ENCODE results near the gene WNT3. TPM values are rescaled to one million over a fixed set of nuclear protein-coding genes. Genes with fewer than 3 reads are reported as not detected.

WNT3 gene
- total RNA-seq, 1 donor from 2014 or later = 14.4 TPM

GRCh38 chr17:46756861-46757260 lies 61.6 kb downstream of the WNT3 start:
- no peak for TF ChIP-seq CTCF (IDR thresholded peaks at IDR 0.05; ENCODE audit: unreplicated experiment)
- no peak for DNase-seq (ENCODE audit: low spot score)

DNA sequence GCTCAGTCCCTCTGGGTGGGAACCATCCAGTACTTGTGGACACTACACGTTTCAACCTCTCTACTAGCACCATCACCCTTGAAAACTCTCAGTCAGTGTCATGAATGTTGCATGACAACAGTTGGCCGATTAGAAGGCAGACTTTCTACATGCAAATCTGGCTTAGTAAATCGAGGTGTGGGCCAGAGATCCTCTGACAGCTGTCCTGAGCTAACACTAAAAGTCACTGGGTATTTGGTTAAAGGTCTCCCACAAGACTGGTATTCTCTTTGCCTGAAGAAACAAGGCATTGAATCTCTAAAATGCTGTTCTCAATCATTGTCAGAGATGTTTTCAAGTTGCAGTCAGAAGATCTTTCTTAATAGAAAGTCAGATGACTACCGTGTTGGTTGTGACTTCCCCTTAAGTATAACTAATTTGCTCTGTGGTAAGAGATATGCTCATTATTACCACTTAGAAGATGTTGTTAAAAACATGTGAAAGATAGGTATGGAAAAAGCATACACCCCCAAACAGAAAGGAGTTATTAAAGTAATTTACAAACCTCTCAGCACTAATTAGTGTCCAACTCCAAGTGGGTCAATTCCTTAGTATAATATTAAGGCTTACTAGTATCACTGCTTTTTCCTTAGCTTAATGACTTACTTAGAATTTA lies 62.3 kb downstream of the WNT3 start:
- Mint-ChIP-seq H3K27me3 (ENCODE audit: unreplicated experiment) (no peaks in the 10 kb centered on the region), H3K9me3 (ENCODE audit: unreplicated experiment) (no peaks in the 10 kb centered on the region), H3K4me3 (ENCODE audit: unreplicated experiment) (no peak overlapping the region), H3K4me1 (ENCODE audit: unreplicated experiment) (peaks cover 7% of the 10 kb centered on the region), H3K27ac (ENCODE audit: unreplicated experiment) (no peak overlapping the region), H3K36me3 (ENCODE audit: low read depth, unreplicated experiment) (peaks cover 11% of the 10 kb centered on the region)
- no peak for DNase-seq (ENCODE audit: low spot score)
- no peak for TF ChIP-seq CTCF (IDR thresholded peaks at IDR 0.05; ENCODE audit: unreplicated experiment)

More at GRCh38 chr17:46756861-46757260, 61.6 kb downstream of the WNT3 start:
- Mint-ChIP-seq H3K4me1 (ENCODE audit: unreplicated experiment) (peaks cover 7% of the 10 kb centered on the region), H3K27ac (ENCODE audit: unreplicated experiment) (no peak overlapping the region), H3K4me3 (ENCODE audit: unreplicated experiment) (no peak overlapping the region), H3K9me3 (ENCODE audit: unreplicated experiment) (no peaks in the 10 kb centered on the region), H3K36me3 (ENCODE audit: low read depth, unreplicated experiment) (peaks cover 11% of the 10 kb centered on the region), H3K27me3 (ENCODE audit: unreplicated experiment) (no peaks in the 10 kb centered on the region)

DNA sequence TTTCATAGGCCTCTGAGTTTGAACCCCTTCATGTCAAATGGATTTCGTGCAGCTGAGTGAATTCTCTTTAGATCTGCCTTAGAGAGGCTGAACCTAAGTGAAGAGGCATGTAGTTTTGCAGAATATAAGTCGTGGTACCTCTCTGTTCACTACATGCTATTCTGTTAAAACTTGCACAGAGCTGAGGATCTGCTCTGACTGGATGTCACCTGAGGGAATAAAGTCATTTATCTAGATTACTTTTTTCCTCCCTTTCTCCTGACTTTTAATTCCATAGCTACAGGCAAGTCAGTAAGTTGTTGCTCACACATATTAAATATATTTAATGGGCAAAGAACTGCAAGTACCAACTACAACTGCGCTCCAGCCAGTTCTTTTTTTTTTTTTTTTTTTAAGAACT lies 64.7 kb downstream of the WNT3 start:
- no peak for DNase-seq (ENCODE audit: low spot score)
- H3K4me3 Mint-ChIP-seq (ENCODE audit: unreplicated experiment) = no peak overlapping the region
- no peak for TF ChIP-seq CTCF (IDR thresholded peaks at IDR 0.05; ENCODE audit: unreplicated experiment)
- H3K27me3 Mint-ChIP-seq (ENCODE audit: unreplicated experiment) = peaks cover 2% of the 10 kb centered on the region
- peaks cover 13% of the 10 kb centered on the region for H3K4me1 Mint-ChIP-seq (ENCODE audit: unreplicated experiment)
- no peak overlapping the region for H3K27ac Mint-ChIP-seq (ENCODE audit: unreplicated experiment)
- H3K36me3 Mint-ChIP-seq (ENCODE audit: low read depth, unreplicated experiment) = peaks cover 6% of the 10 kb centered on the region
- H3K9me3 Mint-ChIP-seq (ENCODE audit: unreplicated experiment) = no peaks in the 10 kb centered on the region

- no peak for TF ChIP-seq CTCF (IDR thresholded peaks at IDR 0.05; ENCODE audit: unreplicated experiment)
- Mint-ChIP-seq H3K27me3 (ENCODE audit: unreplicated experiment) (peaks cover 2% of the 10 kb centered on the region), H3K4me3 (ENCODE audit: unreplicated experiment) (no peak overlapping the region), H3K27ac (ENCODE audit: unreplicated experiment) (no peak overlapping the region), H3K4me1 (ENCODE audit: unreplicated experiment) (peaks cover 28% of the 10 kb centered on the region), H3K9me3 (ENCODE audit: unreplicated experiment) (no peaks in the 10 kb centered on the region), H3K36me3 (ENCODE audit: low read depth, unreplicated experiment) (peaks cover 6% of the 10 kb centered on the region)
- no peak for DNase-seq (ENCODE audit: low spot score)
Observed at GRCh38 chr17:46751425-46751824, 67.1 kb downstream of the WNT3 start.

DNA sequence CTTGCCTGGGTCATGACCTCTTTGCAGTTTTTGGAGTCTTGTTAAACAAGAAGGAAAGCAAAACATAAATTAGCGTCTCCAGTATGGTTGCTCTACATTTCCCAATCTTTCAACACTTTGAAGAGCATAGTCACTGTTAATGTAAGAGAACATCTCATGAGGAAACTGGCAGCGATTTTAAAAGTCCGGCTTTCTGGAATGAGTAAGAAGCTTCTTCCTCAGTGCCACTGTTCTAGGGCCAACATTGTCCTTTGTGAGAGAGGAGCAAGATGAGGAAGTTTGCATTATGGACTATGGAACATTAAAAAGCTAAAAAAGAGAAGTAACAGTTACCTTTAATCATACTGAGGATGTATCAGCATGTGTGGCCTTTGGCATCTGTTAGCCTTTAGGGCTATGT lies 73.1 kb downstream of the WNT3 start:
- DNase-seq (ENCODE audit: low spot score) = no peak
- TF ChIP-seq CTCF (IDR thresholded peaks at IDR 0.05; ENCODE audit: unreplicated experiment) = no peak
- Mint-ChIP-seq H3K4me3 (ENCODE audit: unreplicated experiment) (no peak overlapping the region), H3K4me1 (ENCODE audit: unreplicated experiment) (peaks cover 39% of the 10 kb centered on the region), H3K27me3 (ENCODE audit: unreplicated experiment) (peaks cover 4% of the 10 kb centered on the region), H3K9me3 (ENCODE audit: unreplicated experiment) (no peaks in the 10 kb centered on the region), H3K27ac (ENCODE audit: unreplicated experiment) (no peak overlapping the region), H3K36me3 (ENCODE audit: low read depth, unreplicated experiment) (no peaks in the 10 kb centered on the region)

Data from endothelial cell (in vitro differentiated cells).